Transverse colon (tissue), 4 donors: ENCODE results near the gene H2BK1. TPM values are rescaled to one million over a fixed set of nuclear protein-coding genes. Genes with fewer than 3 reads are reported as not detected.

Source experiments
- DNase-seq: peaks from one replicate; pipeline ENCODE4 v3.0.0-alpha.2; 2019
- H3K27ac ChIP-seq, 4 donors: fragments of 200-600 bp; sonication (generic); 2 replicates each; pipeline ENCODE4 v1.5.1; 2016 to 2018; ENCODE audit warnings: inconsistent platforms in 4 of 4
- H3K27me3 ChIP-seq: fragments of 200-600 bp; sonication (generic); 2 replicates; pipeline ENCODE4 v1.5.1; 2017; ENCODE audit warnings: inconsistent platforms
- H3K36me3 ChIP-seq, 4 donors: fragments of 200-600 bp; sonication (generic); 2 replicates each; pipeline ENCODE4 v1.5.1; 2017 to 2019; ENCODE audit warnings: inconsistent platforms in 4 of 4
- H3K4me1 ChIP-seq, 4 donors: fragments of 200-600 bp; sonication (generic); 2 replicates each; pipeline ENCODE4 v1.5.1; 2017 to 2020; ENCODE audit warnings: inconsistent platforms in 4 of 4
- H3K4me3 ChIP-seq, 4 donors: fragments of 200-600 bp; sonication (generic); 1 replicate in 1 of 4; 2 replicates in 3 of 4; pipeline versions ENCODE4 v1.5.1 to v1.6.1; 2017 to 2019; ENCODE audit warnings: inconsistent platforms in 4 of 4
- H3K9me3 ChIP-seq, 2 donors: fragments of 200-600 bp; sonication (generic); 2 replicates each; pipeline ENCODE4 v1.5.1; 2017 to 2019; ENCODE audit warnings: inconsistent platforms in 2 of 2
- EP300 ChIP-seq: sonication (generic); formaldehyde crosslinking; IDR thresholded peaks from one replicate; pipeline ENCODE4 v1.6.1; 2017; ENCODE audit warnings: antibody characterized with exemption, low read depth
- POLR2A ChIP-seq: fragments of 450-650 bp; IDR thresholded peaks from one replicate; pipeline ENCODE4 v1.6.1; 2016; ENCODE audit warnings: antibody characterized with exemption, mild to moderate bottlenecking, moderate library complexity
- POLR2AphosphoS5 ChIP-seq, 3 donors: sonication (generic); formaldehyde crosslinking; IDR thresholded peaks; one replicate each; pipeline ENCODE4 v1.6.1; 2016; ENCODE audit warnings: antibody characterized with exemption in 3 of 3
- WGBS, 2 donors: methylation state at CpG; one replicate each; pipeline ENCODE4 v1.1.5; 2018; ENCODE audit warnings: low coverage in 1 of 2; 5-methylcytosine and 5-hydroxymethylcytosine counted together
- in situ Hi-C, 4 donors: fragments of 200-750 bp; cut with MboI; loops; one replicate each; pipeline versions ENCODE4 v1.15.0 to v1.15.1; 2017; ENCODE audit warnings: low sequenced_read_pairs in 3 of 4, low pct_ligation_motif_present in 1 of 4, low pct_unique_long_range_greater_than_20kb in 1 of 4
- intact Hi-C: fragments of 100-400 bp; cut with DNase I; formaldehyde crosslinking; loops from one replicate; pipeline ENCODE4 v1.15.1; 2023; ENCODE audit warnings: low total_unique reads
- total RNA-seq, 4 donors: library from RNA; depleted of rRNA; stranded (reverse); fragments of >200 nt; gene quantifications; one replicate each; pipeline ENCODE4 v1.1.0, GENCODE V29; 2016
- TF ChIP-seq, protein P1 (sequence below), 5 experiments: fragments of 200-600 bp in 3 of 5; fragments of 450-650 bp in 2 of 5; sonication (generic) in 3 of 5; IDR thresholded peaks; 1 replicate in 2 of 5; 2 replicates in 3 of 5; pipeline ENCODE4 v1.5.1; 2016 to 2017; ENCODE audit warnings: antibody characterized with exemption in 5 of 5, inconsistent platforms in 3 of 5, mild to moderate bottlenecking in 2 of 5, moderate library complexity in 1 of 5

Gene H2BK1
- total RNA-seq, 4 donors from 2014 or later: not detected

DNA sequence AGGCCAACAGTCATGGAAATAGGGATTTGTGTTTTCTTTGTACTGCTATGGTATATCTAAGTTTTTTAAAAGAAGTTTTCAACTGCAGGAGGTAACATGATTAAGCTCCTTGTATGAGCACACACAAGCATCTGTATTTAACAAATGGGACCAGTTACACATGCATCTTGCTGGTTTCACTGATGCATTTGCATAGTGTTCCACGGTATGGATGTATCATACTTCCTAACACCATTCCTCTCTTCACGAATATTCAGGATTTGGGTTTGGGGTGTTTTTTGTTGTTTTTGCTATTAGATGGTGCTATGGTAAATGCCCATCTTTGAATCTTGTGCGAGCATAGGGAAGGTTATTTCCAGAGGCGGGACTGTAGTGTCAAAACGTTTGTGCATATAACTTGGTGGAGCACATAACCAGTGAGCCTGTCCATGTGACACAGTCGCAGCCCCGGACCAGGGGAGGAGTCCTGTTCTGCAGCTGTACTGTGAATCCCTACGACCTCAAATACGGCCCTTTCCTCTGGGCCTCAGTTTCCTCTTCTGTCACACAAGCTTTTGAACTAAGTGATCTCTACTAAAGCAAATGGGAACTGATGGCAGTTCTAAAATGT lies 1.9 kb downstream of the H2BK1 start:
- Histone ChIP-seq H3K36me3 (no peaks in the 10 kb centered on the region), H3K4me1 (no peaks in the 10 kb centered on the region), H3K4me3 (no peak overlapping the region), H3K9me3 (no peaks in the 10 kb centered on the region), H3K27ac (no peak overlapping the region), H3K27me3 (peaks cover 28% of the 10 kb centered on the region)
- no peak for DNase-seq
- in situ Hi-C loops: no loop called here
- TF ChIP-seq EP300 (no peak), POLR2AphosphoS5 (IDR thresholded peaks at IDR 0.05) (no peak), POLR2A (no peak)
- TF ChIP-seq, protein P1, sequence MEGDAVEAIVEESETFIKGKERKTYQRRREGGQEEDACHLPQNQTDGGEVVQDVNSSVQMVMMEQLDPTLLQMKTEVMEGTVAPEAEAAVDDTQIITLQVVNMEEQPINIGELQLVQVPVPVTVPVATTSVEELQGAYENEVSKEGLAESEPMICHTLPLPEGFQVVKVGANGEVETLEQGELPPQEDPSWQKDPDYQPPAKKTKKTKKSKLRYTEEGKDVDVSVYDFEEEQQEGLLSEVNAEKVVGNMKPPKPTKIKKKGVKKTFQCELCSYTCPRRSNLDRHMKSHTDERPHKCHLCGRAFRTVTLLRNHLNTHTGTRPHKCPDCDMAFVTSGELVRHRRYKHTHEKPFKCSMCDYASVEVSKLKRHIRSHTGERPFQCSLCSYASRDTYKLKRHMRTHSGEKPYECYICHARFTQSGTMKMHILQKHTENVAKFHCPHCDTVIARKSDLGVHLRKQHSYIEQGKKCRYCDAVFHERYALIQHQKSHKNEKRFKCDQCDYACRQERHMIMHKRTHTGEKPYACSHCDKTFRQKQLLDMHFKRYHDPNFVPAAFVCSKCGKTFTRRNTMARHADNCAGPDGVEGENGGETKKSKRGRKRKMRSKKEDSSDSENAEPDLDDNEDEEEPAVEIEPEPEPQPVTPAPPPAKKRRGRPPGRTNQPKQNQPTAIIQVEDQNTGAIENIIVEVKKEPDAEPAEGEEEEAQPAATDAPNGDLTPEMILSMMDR (IDR thresholded peaks at IDR 0.05): no peak
- intact Hi-C loops: no loop called here
- WGBS, 2 donors: 43 to 68% methylated on average over 4 to 9 of the region's 9 CpGs

DNA sequence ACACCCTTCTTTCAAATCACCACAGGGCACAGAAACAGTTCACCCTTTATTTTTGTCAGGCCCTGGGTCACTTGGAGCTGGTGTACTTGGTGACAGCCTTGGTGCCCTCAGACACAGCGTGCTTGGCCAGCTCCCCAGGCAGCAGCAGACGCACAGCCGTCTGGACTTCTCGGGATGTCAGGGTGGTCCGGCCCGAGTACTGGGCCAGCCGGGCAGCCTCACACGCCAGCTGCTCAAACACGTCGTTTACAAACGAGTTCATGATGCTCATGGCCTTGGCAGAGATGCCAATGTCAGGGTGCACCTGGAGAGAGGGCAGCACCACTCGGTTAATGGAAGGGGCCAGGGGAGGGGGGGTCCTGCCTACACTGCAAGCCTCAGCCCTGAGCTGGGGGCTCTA lies 2.5 kb downstream of the H2BK1 start:
- H3K27ac ChIP-seq: no peak overlapping the region
- WGBS, 2 donors: 48% methylated on average over 12 of the region's 12 CpGs; no CpG with 5 or more reads in 1 of the 2 donors
- intact Hi-C loops: no loop called here

DNA sequence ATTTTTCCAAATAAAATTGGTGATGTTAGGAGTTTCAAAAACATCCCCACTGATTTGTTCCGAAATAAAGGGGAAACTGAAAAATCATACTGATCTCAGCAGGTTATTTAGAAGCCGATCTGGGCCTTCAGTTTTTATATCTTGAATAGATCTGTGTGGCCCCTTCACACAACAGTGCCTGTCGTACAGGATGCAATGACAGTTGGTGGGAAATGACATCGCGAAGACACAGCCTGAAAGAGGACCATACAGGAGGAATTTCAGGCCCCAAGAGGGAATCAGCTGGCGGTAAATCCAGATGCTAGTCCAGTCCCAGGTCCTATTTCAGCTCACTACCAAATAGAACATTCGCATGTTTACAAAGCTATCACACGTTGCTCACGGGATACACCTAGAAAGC lies 3.0 kb downstream of the H2BK1 start:
- no peak for TF ChIP-seq EP300
- TF ChIP-seq POLR2A: no peak
- TF ChIP-seq, protein P1 (IDR thresholded peaks at IDR 0.05): no peak
- TF ChIP-seq POLR2AphosphoS5 (IDR thresholded peaks at IDR 0.05): no peak
- DNase-seq: no peak
- H3K4me1 ChIP-seq: no peaks in the 10 kb centered on the region
- H3K27me3 ChIP-seq: peaks cover 30% of the 10 kb centered on the region
- H3K4me3 ChIP-seq: no peak overlapping the region
- no peaks in the 10 kb centered on the region for H3K9me3 ChIP-seq
- intact Hi-C loops: no loop called here
- no peak overlapping the region for H3K27ac ChIP-seq
- H3K36me3 ChIP-seq: no peaks in the 10 kb centered on the region
- in situ Hi-C loops: no loop called here
- WGBS, 2 donors: 58 to 64% methylated on average over 4 to 9 of the region's 9 CpGs

More for the DNA sequence above, 2.5 kb downstream of the H2BK1 start:
- Histone ChIP-seq H3K27me3 (peaks cover 30% of the 10 kb centered on the region), H3K36me3 (no peaks in the 10 kb centered on the region), H3K9me3 (no peaks in the 10 kb centered on the region), H3K4me3 (no peak overlapping the region), H3K4me1 (no peaks in the 10 kb centered on the region)
- in situ Hi-C loops: no loop called here
- DNase-seq: no peak
- TF ChIP-seq, protein P1 (IDR thresholded peaks at IDR 0.05): no peak
- TF ChIP-seq POLR2AphosphoS5 (IDR thresholded peaks at IDR 0.05) (no peak), EP300 (no peak), POLR2A (no peak)

DNA sequence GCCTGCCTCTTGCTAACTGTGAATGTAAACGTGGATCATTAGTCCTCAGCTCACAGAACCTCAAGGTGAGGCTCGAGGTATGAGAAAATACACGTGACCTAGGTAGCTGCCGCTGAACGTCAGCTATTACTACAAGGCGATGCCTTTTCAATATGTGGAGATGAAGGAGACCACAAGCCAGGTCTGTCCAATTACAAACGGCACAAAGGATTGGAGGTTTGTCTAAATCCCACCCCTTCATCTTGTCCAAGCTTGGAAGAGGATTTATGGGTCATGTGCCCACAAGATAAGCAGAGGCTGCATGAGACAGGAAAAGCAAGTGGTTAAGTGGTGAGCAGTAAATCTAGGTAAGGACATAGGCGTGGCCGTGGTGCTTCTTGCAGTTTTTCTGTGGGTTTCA lies 3.4 kb downstream of the H2BK1 start:
- H3K27me3 ChIP-seq: peaks cover 30% of the 10 kb centered on the region
- DNase-seq: no peak
- no peaks in the 10 kb centered on the region for H3K4me1 ChIP-seq
- in situ Hi-C loops (no loop called here), intact Hi-C loops (no loop called here)
- no peak for TF ChIP-seq POLR2AphosphoS5 (IDR thresholded peaks at IDR 0.05)
- TF ChIP-seq, protein P1 (IDR thresholded peaks at IDR 0.05): no peak
- TF ChIP-seq POLR2A: no peak
- no peaks in the 10 kb centered on the region for H3K9me3 ChIP-seq
- no peak overlapping the region for H3K27ac ChIP-seq
- H3K36me3 ChIP-seq: no peaks in the 10 kb centered on the region
- no peak overlapping the region for H3K4me3 ChIP-seq
- WGBS, 2 donors: 0 to 47% methylated on average over 2 to 9 of the region's 9 CpGs
